Mesenchymal stem cell (in vitro differentiated cells and primary cell): Measurements from ENCODE around the gene PAK2. TPM values are rescaled to one million over a fixed set of nuclear protein-coding genes. Genes with fewer than 3 reads are reported as not detected.

Source experiments
- DNase-seq: peaks from one replicate; pipeline ENCODE4 v3.0.0-alpha.2; 2013
- H2AFZ ChIP-seq: one replicate; pipeline ENCODE4 v1.6.1; 2013; ENCODE audit warnings: low read depth, mild to moderate bottlenecking, control low read depth, inconsistent platforms, low read length, moderate library complexity
- H2AK5ac ChIP-seq: 2 replicates; pipeline ENCODE4 v1.6.1; 2013; ENCODE audit warnings: low read length, moderate library complexity, mild to moderate bottlenecking, inconsistent platforms; ENCODE audit not compliant: severe bottlenecking
- H2BK120ac ChIP-seq: one replicate; pipeline ENCODE4 v1.6.1; 2013; ENCODE audit warnings: low read depth, mild to moderate bottlenecking, inconsistent platforms, low read length, moderate library complexity
- H2BK12ac ChIP-seq, 2 experiments: one replicate each; pipeline ENCODE4 v1.6.1; 2013; ENCODE audit warnings: inconsistent platforms in 2 of 2, low read length in 2 of 2, mild to moderate bottlenecking in 2 of 2, moderate library complexity in 2 of 2, control low read depth in 1 of 2
- H2BK15ac ChIP-seq: one replicate; pipeline ENCODE4 v1.6.1; 2013; ENCODE audit warnings: mild to moderate bottlenecking, low read depth, inconsistent platforms; ENCODE audit not compliant: poor library complexity, severe bottlenecking
- H2BK5ac ChIP-seq: 2 replicates; pipeline ENCODE4 v1.6.1; 2013; ENCODE audit warnings: low read depth, mild to moderate bottlenecking, low read length, control low read depth, inconsistent platforms; ENCODE audit not compliant: poor library complexity, severe bottlenecking
- H3K14ac ChIP-seq, 2 experiments: one replicate each; pipeline ENCODE4 v1.6.1; 2013; ENCODE audit warnings: inconsistent platforms in 2 of 2, low read length in 2 of 2, control low read depth in 1 of 2, mild to moderate bottlenecking in 1 of 2, moderate library complexity in 1 of 2
- H3K18ac ChIP-seq, 2 experiments: one replicate each; pipeline ENCODE4 v1.6.1; 2013; ENCODE audit warnings: inconsistent platforms in 2 of 2, low read length in 2 of 2, control low read depth in 1 of 2, low read depth in 1 of 2, mild to moderate bottlenecking in 1 of 2
- H3K23ac ChIP-seq, 2 experiments: one replicate each; pipeline ENCODE4 v1.6.1; 2013; ENCODE audit warnings: inconsistent platforms in 2 of 2, low read length in 2 of 2, mild to moderate bottlenecking in 2 of 2, moderate library complexity in 2 of 2, control low read depth in 1 of 2
- H3K27ac ChIP-seq: 2 replicates; pipeline ENCODE4 v1.5.1; 2013; ENCODE audit warnings: mild to moderate bottlenecking, moderate library complexity, low read length, control low read depth, inconsistent platforms; ENCODE audit not compliant: poor library complexity, severe bottlenecking
- H3K27me3 ChIP-seq, 2 experiments: 2 replicates each; pipeline versions ENCODE4 v1.6.1 to v1.7.0; 2013; ENCODE audit warnings: low read length in 2 of 2, mild to moderate bottlenecking in 2 of 2, moderate library complexity in 2 of 2, control low read depth in 1 of 2, inconsistent platforms in 1 of 2; ENCODE audit not compliant: control insufficient read depth in 1 of 2, insufficient read depth in 1 of 2
- H3K36me3 ChIP-seq, 2 experiments: 2 replicates each; pipeline versions ENCODE4 v1.6.1 to v1.7.0; 2013; ENCODE audit warnings: low read length in 2 of 2, control low read depth in 1 of 2, inconsistent platforms in 1 of 2, low read depth in 1 of 2, mild to moderate bottlenecking in 1 of 2; ENCODE audit not compliant: insufficient read depth in 2 of 2, control insufficient read depth in 1 of 2
- H3K4ac ChIP-seq, 2 experiments: one replicate each; pipeline ENCODE4 v1.6.1; 2013; ENCODE audit warnings: inconsistent platforms in 2 of 2, low read length in 2 of 2, mild to moderate bottlenecking in 2 of 2, moderate library complexity in 2 of 2, control low read depth in 1 of 2, low read depth in 1 of 2
- H3K4me1 ChIP-seq: 2 replicates; pipeline ENCODE4 v1.6.1; 2013; ENCODE audit warnings: low read depth, low read length, control low read depth; ENCODE audit not compliant: control insufficient read depth, insufficient read depth
- H3K4me2 ChIP-seq: 2 replicates; pipeline ENCODE4 v1.6.1; 2013; ENCODE audit warnings: low read length, mild to moderate bottlenecking, inconsistent platforms; ENCODE audit not compliant: poor library complexity, severe bottlenecking
- H3K4me3 ChIP-seq, 2 experiments: 2 replicates each; pipeline versions ENCODE4 v1.5.1 to v1.7.0; 2013; ENCODE audit warnings: low read length in 2 of 2, mild to moderate bottlenecking in 2 of 2, control low read depth in 1 of 2, low read depth in 1 of 2; ENCODE audit not compliant: insufficient read depth in 1 of 2
- H3K79me1 ChIP-seq: replicated peaks from 2 replicates; pipeline ENCODE4 v1.6.1; 2013; ENCODE audit warnings: mild to moderate bottlenecking, control low read depth, low read length, inconsistent platforms; ENCODE audit not compliant: poor library complexity, severe bottlenecking
- H3K9ac ChIP-seq: 2 replicates; pipeline ENCODE4 v1.7.0; 2013; ENCODE audit warnings: mild to moderate bottlenecking, low read length, moderate library complexity
- H3K9me3 ChIP-seq: 2 replicates; pipeline ENCODE4 v1.7.0; 2013; ENCODE audit warnings: mild to moderate bottlenecking, low read length; ENCODE audit not compliant: control insufficient read depth
- H4K8ac ChIP-seq: one replicate; pipeline ENCODE4 v1.6.1; 2013; ENCODE audit warnings: inconsistent platforms, mild to moderate bottlenecking, low read length, moderate library complexity
- H4K91ac ChIP-seq: one replicate; pipeline ENCODE4 v1.6.1; 2013; ENCODE audit warnings: mild to moderate bottlenecking, low read length, inconsistent platforms
- WGBS: methylation state at CpG from one replicate; pipeline ENCODE4 v1.1.7; 2013; ENCODE audit warnings: mixed read lengths; 5-methylcytosine and 5-hydroxymethylcytosine counted together
- polyA plus RNA-seq, 2 experiments: library from polyadenylated mRNA; stranded (reverse); fragments of 200-250 nt; gene quantifications; one replicate each; pipeline ENCODE4 v1.2.3, GENCODE V29; 2013

The PAK2 gene
- polyA plus RNA-seq (2013, experiment 1 of 2), result 35.0 TPM
- polyA plus RNA-seq (2013, experiment 2 of 2), result 35.8 TPM

GRCh38 chr3:196739671-196740480 is at the start of gene PAK2:
Gene PAK2 (plus strand): TSS chr3:196739857. CDS start chr3:196782647, 42,790 bp downstream.
- Histone ChIP-seq H3K4ac (peak within 1 kb of the TSS; percentile 87 to 88), H2BK5ac (peak within 1 kb of the TSS; percentile 99), H3K79me1 (peaks cover 2% of the 10 kb centered on the region), H3K18ac (peak within 1 kb of the TSS; percentile 92 to 93), H3K27ac (peak within 1 kb of the TSS; percentile 90), H3K4me1 (peaks cover 4% of the 10 kb centered on the region), H2AFZ (peak within 1 kb of the TSS; percentile 70), H2BK15ac (peak within 1 kb of the TSS; percentile 67), H2AK5ac (no peak within 1 kb of the TSS), H3K23ac (peak within 1 kb of the TSS in 1 of 2 experiments; percentile 87), H3K4me3 (peak within 1 kb of the TSS; percentile 91 to 97), H2BK120ac (peak within 1 kb of the TSS; percentile 94), H2BK12ac (peak within 1 kb of the TSS in 1 of 2 experiments; percentile 59), H3K36me3 (peaks cover 0 to 3% of the 10 kb centered on the region in 2 experiments), H3K4me2 (peak within 1 kb of the TSS; percentile 61), H4K91ac (peak within 1 kb of the TSS; percentile 83), H3K27me3 (no peaks in the 10 kb centered on the region), H3K9me3 (no peaks in the 10 kb centered on the region), H4K8ac (peak within 1 kb of the TSS; percentile 85), H3K14ac (peak within 1 kb of the TSS; percentile 91 to 100), H3K9ac (peak within 1 kb of the TSS; percentile 99)
- WGBS, result under 1% methylated on average over 71 of the region's 86 CpGs
- DNase-seq, result peak; percentile 88

DNA sequence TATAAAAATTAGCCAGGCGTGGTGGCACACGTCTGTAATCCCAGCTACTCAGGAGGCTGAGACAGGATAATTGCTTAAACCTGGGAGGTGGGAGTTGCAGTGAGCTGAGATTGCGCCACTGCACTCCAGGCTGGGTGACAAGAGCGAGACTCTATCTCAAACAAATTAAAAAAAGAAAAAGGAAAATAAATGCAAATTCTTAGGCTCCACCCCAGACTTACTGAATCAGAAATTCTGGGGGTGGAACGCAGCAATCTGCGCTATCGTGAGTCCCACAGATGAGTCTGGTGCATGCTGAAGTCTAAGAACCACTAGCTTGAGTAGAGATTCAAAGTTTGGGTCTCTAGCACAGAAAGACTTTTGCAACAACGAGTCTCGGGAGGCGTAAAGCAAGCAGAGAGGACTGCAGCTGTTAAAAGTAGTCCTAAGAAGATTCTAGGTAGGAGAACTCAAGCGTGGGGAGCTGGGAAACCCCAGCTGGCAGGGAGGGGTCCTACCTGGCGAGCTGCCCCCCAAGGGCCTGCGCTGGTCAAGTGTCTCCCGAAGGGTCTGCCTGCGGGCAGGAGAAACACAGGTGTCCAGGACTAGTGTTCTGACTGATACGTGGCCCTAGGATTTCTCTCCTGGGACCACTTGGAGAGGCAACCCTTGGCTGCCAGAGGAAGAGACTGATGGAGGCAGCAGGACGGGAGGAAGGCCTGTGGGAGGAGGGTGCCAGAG is 49.6 kb upstream of the PAK2 start:
- Histone ChIP-seq H3K4me2 (no peak overlapping the region), H2BK15ac (no peak overlapping the region), H3K79me1 (no peaks in the 10 kb centered on the region), H3K4ac (no peak overlapping the region), H3K27me3 (peaks cover 0 to 5% of the 10 kb centered on the region in 2 experiments), H2AFZ (no peak overlapping the region), H3K27ac (no peak overlapping the region), H3K9ac (no peak overlapping the region), H2BK5ac (no peak overlapping the region), H3K14ac (no peak overlapping the region), H3K23ac (no peak overlapping the region), H3K9me3 (no peaks in the 10 kb centered on the region), H4K8ac (no peak overlapping the region), H3K4me3 (no peak overlapping the region), H3K36me3 (no peaks in the 10 kb centered on the region), H3K4me1 (peaks cover 2% of the 10 kb centered on the region), H3K18ac (no peak overlapping the region), H2BK12ac (no peak overlapping the region), H2BK120ac (no peak overlapping the region), H4K91ac (no peak overlapping the region), H2AK5ac (no peak overlapping the region)
- 96% methylated on average over 16 of the region's 17 CpGs for WGBS
- DNase-seq, result no peak

DNA sequence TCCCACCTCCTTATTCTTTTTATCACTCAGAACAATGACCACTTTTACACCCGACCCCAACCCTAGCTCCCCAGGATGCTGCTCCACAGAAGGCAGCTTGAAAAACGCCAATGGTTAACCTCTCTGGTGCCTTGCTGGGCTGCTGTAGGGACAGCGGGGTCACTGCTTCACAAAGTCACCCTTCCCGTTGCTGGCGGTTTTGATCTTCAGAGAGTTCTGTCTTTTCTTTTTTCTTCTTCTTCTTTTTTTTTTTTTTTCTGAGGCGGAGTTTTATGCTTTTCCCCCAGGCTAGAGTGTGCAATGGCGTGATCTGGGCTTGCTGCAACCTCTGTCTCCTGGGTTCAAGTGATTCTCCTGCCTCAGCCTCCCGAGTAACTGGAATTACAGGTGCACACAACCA is 48.3 kb upstream of the PAK2 start:
- Histone ChIP-seq H3K27me3 (peaks cover 0 to 5% of the 10 kb centered on the region in 2 experiments), H4K8ac (no peak overlapping the region), H2AFZ (no peak overlapping the region), H3K27ac (no peak overlapping the region), H3K23ac (no peak overlapping the region), H3K18ac (no peak overlapping the region), H3K36me3 (no peaks in the 10 kb centered on the region), H3K9ac (no peak overlapping the region), H2BK12ac (no peak overlapping the region), H2BK5ac (no peak overlapping the region), H2BK15ac (no peak overlapping the region), H3K4me3 (no peak overlapping the region), H3K79me1 (no peaks in the 10 kb centered on the region), H3K4me2 (no peak overlapping the region), H3K4me1 (peaks cover 5% of the 10 kb centered on the region), H2BK120ac (no peak overlapping the region), H3K14ac (no peak overlapping the region), H3K9me3 (no peaks in the 10 kb centered on the region), H3K4ac (no peak overlapping the region), H4K91ac (no peak overlapping the region), H2AK5ac (no peak overlapping the region)
- WGBS, result 91% methylated on average over 8 of the region's 8 CpGs
- no peak for DNase-seq

DNA sequence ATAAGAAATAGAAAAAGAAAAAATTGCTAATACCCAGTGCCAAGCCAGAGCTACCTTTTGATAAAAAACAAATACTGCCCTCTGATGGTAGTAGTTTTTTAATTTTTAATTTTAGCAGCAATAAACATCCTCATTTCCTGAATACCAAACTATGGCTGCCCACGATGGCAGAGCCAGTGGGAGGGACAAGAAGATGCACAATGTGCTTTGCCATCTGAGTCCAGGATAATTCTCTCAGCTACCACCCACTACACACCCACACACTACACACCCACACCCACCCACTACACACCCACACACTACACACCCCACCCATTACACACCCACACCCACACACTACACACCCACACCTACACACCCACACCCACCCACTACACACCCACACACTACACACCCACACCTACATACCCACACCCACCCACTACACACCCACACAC is 45.4 kb upstream of the PAK2 start:
- Histone ChIP-seq H4K91ac (peak overlapping the region; percentile 34), H3K14ac (no peak overlapping the region), H3K27me3 (peaks cover 0 to 5% of the 10 kb centered on the region in 2 experiments), H3K36me3 (no peaks in the 10 kb centered on the region), H4K8ac (peak overlapping the region; percentile 38), H3K27ac (no peak overlapping the region), H3K4me2 (no peak overlapping the region), H2BK120ac (no peak overlapping the region), H3K79me1 (no peaks in the 10 kb centered on the region), H3K4ac (no peak overlapping the region), H2BK12ac (peak overlapping the region in 1 of 2 experiments; percentile 43), H3K18ac (no peak overlapping the region), H2AFZ (no peak overlapping the region), H3K4me1 (peaks cover 5% of the 10 kb centered on the region), H2AK5ac (no peak overlapping the region), H2BK5ac (no peak overlapping the region), H3K23ac (no peak overlapping the region), H3K4me3 (no peak overlapping the region), H2BK15ac (no peak overlapping the region), H3K9ac (no peak overlapping the region), H3K9me3 (no peaks in the 10 kb centered on the region)
- WGBS, result 83% methylated on average over 1 of the region's 1 CpG
- no peak for DNase-seq
